Skeletal muscle tissue (tissue), 4 donors: ENCODE data around the gene CNTNAP5. TPM values are rescaled to one million over a fixed set of nuclear protein-coding genes. Genes with fewer than 3 reads are reported as not detected.

Experiments
- H3K27ac ChIP-seq: one replicate; pipeline ENCODE4 v1.7.0; 2013; ENCODE audit warnings: mild to moderate bottlenecking, low read depth, low read length, inconsistent platforms
- H3K27me3 ChIP-seq, 3 donors: one replicate each; pipeline ENCODE4 v1.7.0; 2013; ENCODE audit warnings: low read length in 3 of 3; ENCODE audit not compliant: control insufficient read depth in 3 of 3, insufficient read depth in 3 of 3
- H3K36me3 ChIP-seq, 3 donors: one replicate each; pipeline ENCODE4 v1.7.0; 2013; ENCODE audit warnings: low read length in 3 of 3; ENCODE audit not compliant: control insufficient read depth in 3 of 3, insufficient read depth in 3 of 3
- H3K4me1 ChIP-seq, 3 donors: one replicate each; pipeline ENCODE4 v1.7.0; 2013; ENCODE audit warnings: low read length in 3 of 3, mild to moderate bottlenecking in 3 of 3; ENCODE audit not compliant: control insufficient read depth in 3 of 3, insufficient read depth in 3 of 3
- H3K4me3 ChIP-seq, 3 donors: one replicate each; pipeline ENCODE4 v1.7.0; 2013; ENCODE audit warnings: low read length in 3 of 3
- H3K9ac ChIP-seq, 3 donors: one replicate each; pipeline ENCODE4 v1.7.0; 2013; ENCODE audit warnings: low read length in 3 of 3, mild to moderate bottlenecking in 3 of 3, moderate library complexity in 2 of 3, low read depth in 1 of 3
- H3K9me3 ChIP-seq, 3 donors: one replicate each; pipeline ENCODE4 v1.7.0; 2013; ENCODE audit warnings: low read length in 3 of 3; ENCODE audit not compliant: control insufficient read depth in 3 of 3
- total RNA-seq: library from RNA; depleted of rRNA; stranded (reverse); fragments of >200 nt; gene quantifications from one replicate; pipeline ENCODE4 v1.2.3, GENCODE V29; 2014
- donor health status: Osteomylitis.

CNTNAP5 gene
- total RNA-seq, 1 donor from 2014 or later = not detected

GRCh38 chr2:124171472-124172063, 146.5 kb downstream of the CNTNAP5 start:
- Histone ChIP-seq H3K4me1 (no peaks in the 10 kb centered on the region), H3K9ac (no peak overlapping the region), H3K9me3 (no peaks in the 10 kb centered on the region), H3K36me3 (no peaks in the 10 kb centered on the region), H3K27ac (no peak overlapping the region), H3K27me3 (no peaks in the 10 kb centered on the region), H3K4me3 (no peak overlapping the region)

DNA sequence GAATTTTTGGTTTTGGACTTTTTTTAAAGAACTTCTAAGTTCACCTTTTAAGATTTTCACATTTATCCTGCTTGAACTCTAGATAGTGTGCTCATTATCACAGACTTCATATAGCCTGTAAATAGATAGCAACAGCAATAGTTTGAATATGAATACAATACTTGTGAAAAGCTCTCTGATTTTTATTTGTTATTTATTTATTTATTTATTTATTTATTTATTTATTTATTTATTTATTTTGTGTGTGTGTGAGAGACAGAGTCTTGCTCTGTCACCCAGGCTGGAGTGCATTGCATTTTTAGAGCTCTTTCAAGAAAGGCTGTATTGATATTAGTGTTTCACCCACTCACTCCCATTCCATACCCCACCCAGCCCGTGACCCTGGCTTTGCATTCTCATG, 153.6 kb downstream of the CNTNAP5 start:
- H3K9me3 ChIP-seq = no peaks in the 10 kb centered on the region
- H3K4me3 ChIP-seq = no peak overlapping the region
- no peaks in the 10 kb centered on the region for H3K36me3 ChIP-seq
- no peak overlapping the region for H3K27ac ChIP-seq
- H3K9ac ChIP-seq = no peak overlapping the region
- H3K27me3 ChIP-seq = no peaks in the 10 kb centered on the region
- H3K4me1 ChIP-seq = no peaks in the 10 kb centered on the region

DNA sequence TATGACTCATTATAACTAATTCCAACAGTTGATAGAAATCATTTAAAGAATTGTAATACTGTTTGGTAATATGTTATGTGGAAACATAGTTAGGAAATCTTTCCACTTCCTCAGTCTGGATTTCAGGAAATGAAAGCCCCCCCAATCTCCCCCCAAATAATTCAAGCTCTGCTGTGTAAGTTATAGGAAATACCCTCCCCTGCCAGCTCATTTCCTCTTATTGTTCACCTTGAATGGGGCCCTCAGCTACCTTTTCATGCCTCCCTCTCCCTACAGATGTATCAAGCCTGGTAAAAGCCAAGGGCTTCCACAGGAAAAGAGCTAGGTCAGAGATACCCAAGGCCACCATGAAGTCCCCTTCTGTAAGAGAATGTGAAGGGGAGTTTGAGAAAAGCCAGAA, 155.5 kb downstream of the CNTNAP5 start:
- Histone ChIP-seq H3K27ac (no peak overlapping the region), H3K9me3 (no peaks in the 10 kb centered on the region), H3K4me3 (no peak overlapping the region), H3K36me3 (no peaks in the 10 kb centered on the region), H3K9ac (no peak overlapping the region), H3K27me3 (no peaks in the 10 kb centered on the region), H3K4me1 (no peaks in the 10 kb centered on the region)

DNA sequence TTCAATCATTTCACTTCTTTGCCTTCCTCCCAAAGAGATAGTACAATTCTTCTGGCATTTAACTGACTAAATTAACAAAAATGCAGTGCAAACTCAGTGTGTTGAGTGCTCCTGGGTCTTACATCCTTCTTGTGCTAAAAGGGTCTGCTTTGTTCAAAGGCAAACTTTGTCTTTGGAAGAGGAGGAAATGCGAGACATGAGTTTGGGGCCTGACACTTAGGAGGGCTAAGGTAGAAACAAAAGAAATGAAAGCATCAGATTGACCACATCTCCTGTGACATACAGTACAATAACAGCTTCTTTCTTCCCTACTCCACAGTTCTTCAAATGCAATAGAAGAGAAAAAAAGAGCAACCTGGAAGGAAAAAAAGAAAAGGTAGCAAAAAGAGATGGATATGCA, 161.7 kb downstream of the CNTNAP5 start:
- Histone ChIP-seq H3K36me3 (no peaks in the 10 kb centered on the region), H3K9ac (no peak overlapping the region), H3K4me3 (no peak overlapping the region), H3K27ac (no peak overlapping the region), H3K27me3 (no peaks in the 10 kb centered on the region), H3K9me3 (no peaks in the 10 kb centered on the region), H3K4me1 (no peaks in the 10 kb centered on the region)

DNA sequence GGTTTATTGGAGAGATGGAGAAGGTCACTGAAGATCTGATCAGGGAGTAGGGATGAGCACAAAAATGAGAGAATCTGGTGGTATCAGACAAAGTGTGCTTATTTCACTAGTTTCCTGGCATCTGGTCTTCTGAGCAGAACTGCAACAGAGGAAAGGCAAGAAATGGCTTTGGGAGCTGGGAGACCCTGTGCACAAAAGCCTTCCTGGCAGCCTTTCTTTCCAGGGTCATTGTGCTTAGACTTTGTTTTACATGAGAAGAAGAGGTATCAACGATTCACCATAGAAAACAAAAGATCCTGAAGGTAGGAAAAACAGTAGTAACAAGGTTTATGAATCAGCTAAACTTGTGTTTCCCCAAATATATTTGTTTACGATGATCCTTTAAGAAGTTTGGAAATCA, 162.9 kb downstream of the CNTNAP5 start:
- Histone ChIP-seq H3K9ac (no peak overlapping the region), H3K4me3 (no peak overlapping the region), H3K27me3 (no peaks in the 10 kb centered on the region), H3K4me1 (no peaks in the 10 kb centered on the region), H3K9me3 (no peaks in the 10 kb centered on the region), H3K27ac (no peak overlapping the region), H3K36me3 (no peaks in the 10 kb centered on the region)

DNA sequence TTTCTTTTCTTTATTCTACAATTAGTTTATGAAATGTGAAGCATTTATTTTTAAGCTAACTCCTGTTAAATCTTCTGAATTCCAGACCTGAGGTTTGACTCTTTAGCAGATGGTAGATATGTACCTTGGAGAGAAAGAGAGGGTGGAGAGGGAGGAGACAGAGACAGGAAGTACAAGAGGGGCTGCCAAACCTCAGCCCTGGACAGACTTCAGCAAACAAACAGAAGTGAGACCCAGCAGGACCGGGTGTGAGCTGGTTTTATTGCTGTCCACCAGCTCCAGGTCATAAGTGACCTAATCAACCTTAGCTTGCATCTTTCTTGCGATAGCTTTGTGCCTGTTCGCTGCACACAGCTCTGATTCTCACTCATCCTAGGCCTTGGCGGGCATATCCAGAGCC, 168.6 kb downstream of the CNTNAP5 start:
- Histone ChIP-seq H3K27ac (no peak overlapping the region), H3K4me1 (no peaks in the 10 kb centered on the region), H3K9ac (no peak overlapping the region), H3K36me3 (no peaks in the 10 kb centered on the region), H3K4me3 (no peak overlapping the region), H3K27me3 (no peaks in the 10 kb centered on the region), H3K9me3 (no peaks in the 10 kb centered on the region)

DNA sequence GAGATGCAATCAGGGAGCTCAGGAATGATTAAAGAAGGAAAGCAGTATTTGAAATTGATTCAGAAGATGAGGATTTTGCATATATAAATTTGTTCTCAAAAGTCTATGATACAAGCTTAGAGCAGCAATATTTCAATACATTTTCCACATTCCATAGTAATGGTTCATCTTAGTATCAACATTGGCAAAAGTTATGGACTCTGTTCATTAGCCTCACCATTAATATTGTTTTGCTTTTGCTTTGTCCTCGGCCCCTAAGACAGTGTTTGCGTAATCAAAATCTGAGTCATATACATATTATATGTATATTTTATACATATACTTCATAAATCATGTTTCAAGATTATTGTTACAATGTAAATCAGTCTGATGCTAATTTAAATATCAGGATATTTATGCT, 176.6 kb downstream of the CNTNAP5 start:
- no peaks in the 10 kb centered on the region for H3K4me1 ChIP-seq
- H3K9me3 ChIP-seq = no peaks in the 10 kb centered on the region
- H3K4me3 ChIP-seq = no peak overlapping the region
- no peaks in the 10 kb centered on the region for H3K27me3 ChIP-seq
- no peak overlapping the region for H3K9ac ChIP-seq
- H3K27ac ChIP-seq = no peak overlapping the region
- no peaks in the 10 kb centered on the region for H3K36me3 ChIP-seq

DNA sequence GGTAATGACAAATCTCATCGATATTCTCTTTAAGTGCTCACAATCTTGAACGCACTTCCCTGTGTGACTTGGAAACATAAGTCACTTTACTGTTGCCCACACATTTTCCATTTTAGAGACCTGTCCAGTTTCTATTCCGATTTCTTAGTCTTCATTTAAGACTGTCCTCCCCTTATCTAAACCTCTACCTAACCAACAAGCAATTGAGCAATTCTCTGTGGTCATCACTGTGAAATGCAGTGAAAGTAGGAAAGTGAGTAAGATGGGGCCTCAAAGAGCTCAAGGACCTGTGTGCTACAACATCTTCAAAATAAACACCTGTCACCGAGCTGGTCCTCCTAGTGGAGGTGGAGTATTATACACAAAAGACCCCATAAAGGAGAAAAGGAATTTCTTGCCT, 184.4 kb downstream of the CNTNAP5 start:
- H3K27me3 ChIP-seq = no peaks in the 10 kb centered on the region
- H3K27ac ChIP-seq = no peak overlapping the region
- no peak overlapping the region for H3K4me3 ChIP-seq
- no peaks in the 10 kb centered on the region for H3K4me1 ChIP-seq
- no peaks in the 10 kb centered on the region for H3K9me3 ChIP-seq
- no peak overlapping the region for H3K9ac ChIP-seq
- H3K36me3 ChIP-seq = no peaks in the 10 kb centered on the region

DNA sequence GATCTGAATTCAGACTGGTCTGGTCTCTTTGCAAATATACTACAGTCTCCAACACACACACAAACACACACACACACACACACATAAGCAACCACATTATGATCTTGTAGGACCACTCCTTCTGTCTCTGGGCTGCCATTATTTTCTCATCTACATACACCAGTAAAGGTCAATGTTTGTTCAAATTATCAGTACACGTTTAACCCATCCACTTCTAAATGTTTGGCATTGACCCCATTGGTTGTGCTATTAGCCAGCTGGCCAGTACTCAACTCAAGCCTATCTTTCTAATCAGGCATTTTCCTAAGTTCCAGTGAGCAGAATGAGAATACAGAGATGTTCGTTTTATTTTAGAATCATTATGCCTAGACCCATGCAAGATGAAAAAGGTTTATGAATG, 186.4 kb downstream of the CNTNAP5 start:
- Histone ChIP-seq H3K4me3 (no peak overlapping the region), H3K27ac (no peak overlapping the region), H3K9me3 (no peaks in the 10 kb centered on the region), H3K27me3 (no peaks in the 10 kb centered on the region), H3K9ac (no peak overlapping the region), H3K36me3 (no peaks in the 10 kb centered on the region), H3K4me1 (no peaks in the 10 kb centered on the region)

DNA sequence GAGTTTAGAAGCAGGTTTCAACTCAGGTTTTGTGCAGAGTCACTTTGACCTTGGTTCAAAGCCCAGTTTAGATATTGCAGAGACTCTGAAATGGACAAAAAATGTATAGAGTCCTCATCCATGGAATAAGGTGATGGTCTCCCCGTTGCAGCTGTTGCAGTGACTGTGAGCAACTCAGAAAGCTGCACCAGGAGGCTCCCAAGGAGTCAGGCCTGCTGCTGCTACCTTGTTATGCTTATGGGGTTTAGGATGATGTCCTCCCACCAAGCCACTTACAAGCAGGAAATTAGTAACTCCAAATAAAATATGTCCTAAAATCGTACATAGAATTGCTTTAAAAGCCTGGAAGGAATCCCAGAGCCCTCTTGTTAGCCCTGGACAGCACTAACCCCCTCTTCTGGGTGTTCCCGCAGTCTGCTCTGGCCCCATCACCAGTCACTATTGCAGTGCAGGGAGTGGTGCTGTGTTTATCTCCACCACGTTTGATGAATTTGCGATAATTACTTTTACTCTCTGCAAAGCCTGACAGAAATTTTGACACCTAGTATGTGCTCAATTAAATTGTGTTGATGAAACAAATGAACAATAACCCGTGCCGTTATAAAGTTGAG, 189.0 kb downstream of the CNTNAP5 start:
- Histone ChIP-seq H3K9ac (no peak overlapping the region), H3K36me3 (no peaks in the 10 kb centered on the region), H3K4me1 (no peaks in the 10 kb centered on the region), H3K27me3 (no peaks in the 10 kb centered on the region), H3K27ac (no peak overlapping the region), H3K4me3 (no peak overlapping the region), H3K9me3 (no peaks in the 10 kb centered on the region)
